Kidney tubule cell (primary cell): Measurements from ENCODE around the gene TMEM167B.
"Not testable (repeated sequence)": the region's sequence is repeated elsewhere in the genome, so short reads cannot be mapped to it uniquely, and the experiment has no call there.

ENCODE experiments used
- DNase-seq: peaks from one replicate; pipeline ENCODE4 v3.0.0-alpha.2; 2018; ENCODE audit warnings: low spot score

The TMEM167B gene

DNA sequence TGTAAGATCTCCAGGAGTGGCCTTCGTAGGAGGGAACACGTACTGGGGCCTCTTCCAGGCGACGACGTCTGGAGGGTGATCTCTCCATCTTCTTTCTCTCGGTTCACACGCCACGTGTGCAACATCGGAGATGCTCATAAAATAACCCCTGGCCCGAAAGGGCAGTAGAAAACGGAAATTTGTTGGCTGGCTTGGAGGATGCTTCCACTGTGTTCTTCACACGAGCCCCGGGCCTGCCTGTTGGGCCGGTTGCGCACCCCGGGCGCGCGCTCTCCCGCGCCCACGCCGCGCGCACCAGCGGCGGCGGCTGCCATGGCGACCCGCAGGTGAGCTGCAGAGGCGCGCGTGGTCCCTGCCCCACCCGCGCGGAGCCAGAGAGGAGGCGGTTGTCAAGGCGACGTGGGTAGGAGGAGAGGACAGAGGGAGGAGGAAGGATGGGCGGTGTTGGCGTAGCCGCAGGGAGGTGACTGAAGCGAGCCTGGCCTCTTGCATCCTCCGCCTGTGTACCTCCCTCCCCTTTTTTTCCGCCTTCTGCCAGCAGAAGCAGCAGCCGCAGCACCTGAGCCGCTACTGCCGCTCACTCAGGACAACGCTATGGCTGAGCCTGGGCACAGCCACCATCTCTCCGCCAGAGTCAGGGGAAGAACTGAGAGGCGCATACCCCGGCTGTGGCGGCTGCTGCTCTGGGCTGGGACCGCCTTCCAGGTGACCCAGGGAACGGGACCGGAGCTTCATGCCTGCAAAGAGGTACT, 23.2 kb downstream of the TMEM167B start, which contains the start of gene ELAPOR1:
ELAPOR1 (plus strand) TSS at position 526 of the 752 bp plus-strand sequence; CDS start at position 595, 69 bp downstream.
- peak; percentile 56 for DNase-seq

DNA sequence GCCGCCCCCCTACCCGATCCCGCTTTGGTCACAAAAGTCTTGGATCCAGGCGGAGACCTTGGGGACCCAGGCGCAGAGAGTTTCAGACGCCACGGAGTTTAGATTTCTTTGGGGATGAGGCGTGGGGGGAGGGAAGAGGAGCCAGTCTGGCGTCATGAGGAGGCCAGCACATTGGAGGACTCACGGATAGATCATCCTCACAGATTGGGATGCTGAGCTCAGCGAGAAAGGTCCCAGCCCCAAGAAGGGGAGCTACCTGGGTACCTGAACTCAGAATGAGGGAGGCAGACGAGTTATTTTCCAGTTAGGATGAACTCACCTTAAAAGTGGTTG, 23.7 kb downstream of the TMEM167B start:
- no peak for DNase-seq

DNA sequence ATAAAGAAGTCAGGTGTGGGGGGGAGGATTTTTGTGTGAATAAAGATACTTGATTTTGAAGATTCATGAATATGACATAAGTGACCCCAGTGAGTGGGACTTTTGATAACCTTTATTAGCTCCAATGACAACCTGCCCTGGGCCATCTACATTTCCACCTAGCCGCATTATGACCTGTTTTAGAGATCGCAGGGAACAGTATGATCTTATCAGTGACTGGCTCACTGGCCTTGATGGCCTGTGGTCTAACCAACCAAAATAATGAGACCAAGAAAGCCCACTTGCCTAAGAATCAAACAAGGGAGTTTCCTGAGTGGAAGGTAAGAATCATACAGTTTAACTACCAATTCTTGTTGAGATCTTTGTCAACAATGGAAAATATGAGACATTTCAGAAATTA, 25.1 kb downstream of the TMEM167B start:
- DNase-seq, result no peak

DNA sequence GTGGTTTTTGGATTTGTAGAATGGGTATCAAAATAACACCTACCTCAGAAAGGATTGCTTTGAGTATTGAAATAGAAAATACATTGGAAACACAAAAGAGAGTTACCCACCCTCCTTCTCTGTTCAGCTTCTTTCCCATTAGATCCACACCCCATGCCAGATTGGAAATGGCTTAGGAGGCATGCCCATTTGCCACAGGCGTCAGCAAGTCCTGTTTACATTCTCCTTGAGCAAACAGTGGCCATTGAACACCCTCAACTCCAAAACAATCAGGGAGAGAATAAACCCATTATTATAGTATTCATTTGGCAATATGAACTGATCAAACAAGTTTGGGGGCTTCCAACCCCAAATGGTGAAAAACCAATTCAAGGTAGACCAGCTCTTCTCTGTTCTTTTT, 25.7 kb downstream of the TMEM167B start:
- DNase-seq, result no peak

DNA sequence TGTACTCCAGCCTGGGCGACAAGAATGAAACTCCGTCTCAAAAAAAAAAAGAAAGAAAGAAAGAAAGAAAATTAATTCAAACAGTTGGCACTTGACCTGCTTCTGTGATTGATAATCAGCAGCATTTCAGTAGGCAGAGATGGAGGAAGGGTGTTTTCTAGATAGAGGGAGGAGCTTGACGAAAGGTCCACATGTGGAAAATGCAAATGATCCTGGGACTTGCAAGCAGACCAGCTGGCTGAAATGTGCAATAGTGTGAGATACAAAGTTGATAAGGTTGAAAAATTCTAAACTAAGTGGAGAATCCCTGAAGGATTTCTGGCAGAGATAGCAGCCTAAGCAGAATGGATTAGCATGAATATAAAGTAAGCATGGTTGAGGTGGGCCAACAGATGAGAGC, 27.5 kb downstream of the TMEM167B start:
- DNase-seq, result no peak

DNA sequence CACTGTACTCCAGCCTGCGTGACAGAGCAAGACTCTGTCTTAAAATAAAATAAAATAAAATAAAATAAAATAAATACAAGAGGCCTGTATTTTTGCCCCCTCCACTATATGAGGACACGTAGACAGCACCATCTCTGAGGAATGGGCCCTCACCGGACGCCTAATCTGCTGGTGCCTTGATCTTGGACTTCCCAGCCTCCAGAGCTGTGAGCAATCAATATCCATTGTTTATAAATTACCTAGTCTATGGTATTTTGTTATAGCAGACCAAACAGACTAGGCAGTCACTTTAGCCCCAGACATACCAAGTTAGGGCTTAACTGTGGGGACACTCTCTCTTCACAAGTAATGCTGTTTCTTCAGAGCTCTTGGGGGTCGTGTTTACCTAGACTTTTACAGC, 29.8 kb downstream of the TMEM167B start:
- no peak for DNase-seq

DNA sequence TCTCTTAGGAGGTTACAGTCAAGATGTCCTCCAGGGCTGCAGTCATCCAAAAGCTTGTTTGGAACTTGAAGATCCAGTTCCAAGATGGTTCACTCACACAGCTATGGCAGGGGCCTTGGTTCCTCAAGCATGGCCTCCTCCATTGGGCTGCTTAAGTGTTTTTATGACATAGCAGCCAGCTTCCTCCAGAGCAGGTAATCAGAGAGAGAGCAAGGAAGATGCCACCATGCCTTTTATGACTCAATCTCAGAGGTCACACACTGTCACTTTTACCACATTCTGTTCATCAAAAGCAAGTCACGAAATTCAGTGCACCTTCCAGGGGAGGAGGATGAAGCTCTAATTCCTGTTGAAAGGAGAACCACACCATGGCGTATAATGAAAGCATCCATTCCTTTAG, 40.5 kb downstream of the TMEM167B start:
- DNase-seq, result no peak

DNA sequence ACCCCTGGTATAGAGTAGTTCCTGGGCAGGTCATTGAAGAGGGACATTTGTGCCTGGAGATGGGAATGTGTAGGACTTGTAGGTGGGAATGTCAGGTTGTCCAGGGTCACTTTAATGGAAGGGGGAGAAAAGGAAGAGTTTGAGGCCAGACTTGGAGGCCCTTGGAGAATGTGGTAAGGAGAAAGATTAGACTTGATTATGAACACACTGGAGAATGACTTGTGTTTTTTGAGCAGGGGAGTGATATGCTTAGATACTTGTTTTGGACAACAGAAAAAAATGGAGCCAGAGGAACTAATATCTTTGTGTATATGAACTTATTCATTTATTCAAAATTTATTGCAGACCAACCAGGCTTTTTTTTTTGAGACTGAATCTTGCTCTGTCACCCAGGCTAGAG, 41.2 kb downstream of the TMEM167B start:
- no peak for DNase-seq

DNA sequence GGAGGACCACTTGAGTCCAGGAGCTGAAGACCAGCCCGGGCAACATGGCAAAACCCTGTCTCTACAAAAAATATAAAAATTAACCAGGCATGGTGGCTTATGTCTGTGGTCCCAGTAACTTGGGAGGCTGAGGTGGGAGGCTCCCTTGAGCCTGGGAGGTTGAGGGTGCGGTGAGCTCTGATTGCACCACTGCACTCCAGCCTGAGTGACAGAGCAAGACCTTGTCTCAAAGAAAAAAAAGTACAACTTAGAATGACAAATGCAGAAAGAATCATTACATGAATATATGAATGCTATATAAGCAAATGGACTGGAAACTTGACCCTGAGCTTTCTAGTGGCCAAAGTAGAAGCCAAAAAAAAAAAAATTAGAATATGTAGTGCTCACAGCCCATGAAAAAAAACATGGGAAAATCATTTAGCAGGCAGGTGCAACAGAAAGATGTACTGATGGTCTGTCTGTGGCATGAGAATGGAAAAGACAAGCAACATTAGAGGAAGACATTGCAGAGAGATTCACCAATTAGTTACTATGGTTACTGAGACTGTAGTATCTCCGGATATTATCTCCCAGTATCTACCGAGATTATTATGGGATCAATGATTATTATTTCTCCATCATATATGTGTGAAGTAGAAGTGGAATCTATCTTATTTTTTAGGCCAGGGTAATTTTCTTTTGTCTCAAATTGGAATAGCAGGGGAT, 42.6 kb downstream of the TMEM167B start:
- DNase-seq, result peak; percentile 26

DNA sequence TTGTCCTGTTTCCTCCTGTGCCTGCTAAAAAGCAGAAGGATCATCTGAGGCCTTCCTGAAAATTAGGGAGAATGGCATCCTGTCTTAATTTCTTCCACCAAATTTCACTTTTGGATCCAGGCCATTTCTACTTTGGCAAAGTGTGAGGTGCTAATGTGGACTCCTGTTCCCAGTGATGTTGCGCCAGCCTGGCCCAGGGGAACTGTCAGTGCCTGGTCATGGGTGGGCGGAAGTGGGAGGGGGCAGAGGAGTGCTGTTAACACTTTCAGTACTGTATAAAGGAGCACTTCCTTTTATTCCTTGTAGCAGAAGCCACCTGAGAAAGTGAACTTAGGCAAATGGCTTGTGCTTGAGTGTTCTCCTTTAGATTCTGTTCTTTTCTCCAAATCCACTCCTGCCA, 43.3 kb downstream of the TMEM167B start:
- no peak for DNase-seq

DNA sequence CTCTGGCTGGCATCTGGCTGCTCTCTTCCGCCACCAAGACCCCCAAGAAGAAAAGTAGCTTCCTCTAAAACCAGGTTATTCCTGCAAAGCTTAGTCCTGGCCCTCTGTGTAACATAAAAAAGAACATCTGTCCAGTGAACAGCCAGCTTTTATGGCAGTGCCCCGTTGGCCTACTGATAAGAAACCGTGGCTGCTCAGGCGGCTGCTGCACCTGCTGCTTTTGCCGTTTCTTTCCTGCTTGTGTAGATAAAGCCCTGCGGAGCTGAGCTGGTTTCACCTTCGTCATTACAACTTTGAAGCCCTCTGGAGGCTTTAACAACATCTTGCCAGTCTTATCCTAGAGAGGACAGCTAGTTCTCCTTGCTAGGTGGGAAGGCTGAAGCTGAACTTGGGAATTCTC, 43.9 kb downstream of the TMEM167B start:
- DNase-seq, result no peak

DNA sequence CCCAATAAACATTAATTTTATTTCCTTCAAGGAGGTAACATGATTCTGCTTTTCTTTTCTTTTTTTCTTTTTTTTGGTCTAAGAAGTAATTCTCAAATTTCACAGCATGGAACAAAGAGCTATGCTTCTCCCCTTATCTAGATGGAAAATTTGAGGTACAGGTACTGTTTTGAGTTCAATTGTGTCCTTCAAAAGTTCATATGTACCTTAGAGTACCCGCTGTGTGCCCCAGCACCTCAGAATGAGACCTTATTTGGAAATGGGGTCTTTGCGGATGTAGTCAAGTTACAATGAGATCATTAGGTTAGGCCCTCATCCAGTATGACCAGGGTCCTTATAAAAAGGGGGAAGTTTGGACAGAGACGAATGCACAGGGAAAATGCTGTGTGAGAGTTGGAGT, 45.4 kb downstream of the TMEM167B start:
- DNase-seq, result no peak

DNA sequence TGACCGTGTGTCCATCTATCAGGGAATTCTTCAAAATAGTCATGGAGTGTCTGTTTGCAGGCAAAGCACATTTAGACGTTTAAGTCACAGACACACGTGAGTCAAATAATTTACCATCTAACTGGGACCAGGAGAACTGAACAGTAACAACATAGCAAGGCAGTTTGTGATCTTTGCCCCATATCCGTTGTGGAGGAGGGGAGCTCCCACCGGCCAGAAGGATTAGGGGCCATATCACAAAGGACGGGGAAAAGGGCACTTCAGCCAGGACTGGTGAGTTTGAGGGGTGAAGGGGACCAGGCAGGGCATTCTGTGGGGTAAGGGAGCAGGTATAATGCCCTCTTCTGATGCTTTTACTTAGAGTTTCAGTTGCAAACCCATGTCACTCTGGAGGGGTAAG, 46.2 kb downstream of the TMEM167B start:
- DNase-seq, result no peak

DNA sequence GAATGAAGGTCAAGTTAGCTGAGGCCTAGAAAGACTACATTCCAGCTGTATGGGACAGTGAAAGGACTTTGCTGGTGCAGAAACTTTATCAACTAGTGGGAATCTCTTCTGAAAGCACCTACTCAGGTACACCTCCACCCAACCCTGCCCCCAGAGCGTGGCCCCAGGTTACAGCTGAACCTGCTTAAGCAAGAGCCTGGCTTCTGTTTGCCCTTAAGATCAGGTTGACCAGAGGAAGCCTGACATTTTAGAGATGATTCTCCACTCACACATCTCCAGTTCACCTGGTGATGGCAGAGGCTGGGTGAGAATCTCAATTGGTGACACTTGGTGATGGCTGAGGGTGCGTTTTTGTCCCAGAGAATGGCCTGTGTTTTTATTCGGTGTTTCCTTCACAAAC, 47.4 kb downstream of the TMEM167B start:
- no peak for DNase-seq

DNA sequence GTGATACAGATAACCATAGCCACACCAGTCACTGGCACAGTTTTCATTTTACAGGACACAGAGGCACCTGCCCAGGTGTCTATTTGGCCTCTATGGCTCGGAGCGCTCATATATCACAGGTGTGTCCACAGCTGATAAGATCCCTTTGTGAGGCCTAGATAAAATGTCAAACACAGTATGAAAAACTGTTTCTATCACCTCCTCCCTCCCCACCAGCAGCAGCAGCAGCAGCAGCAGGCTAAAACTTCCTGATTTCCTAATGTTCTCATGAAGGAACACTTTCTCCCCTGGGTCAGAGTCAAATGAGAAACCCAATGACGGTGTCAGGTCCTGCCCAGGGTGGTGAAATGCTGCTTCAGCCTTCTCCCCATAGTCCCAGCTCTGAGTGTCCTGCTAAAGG, 47.8 kb downstream of the TMEM167B start:
- no peak for DNase-seq

DNA sequence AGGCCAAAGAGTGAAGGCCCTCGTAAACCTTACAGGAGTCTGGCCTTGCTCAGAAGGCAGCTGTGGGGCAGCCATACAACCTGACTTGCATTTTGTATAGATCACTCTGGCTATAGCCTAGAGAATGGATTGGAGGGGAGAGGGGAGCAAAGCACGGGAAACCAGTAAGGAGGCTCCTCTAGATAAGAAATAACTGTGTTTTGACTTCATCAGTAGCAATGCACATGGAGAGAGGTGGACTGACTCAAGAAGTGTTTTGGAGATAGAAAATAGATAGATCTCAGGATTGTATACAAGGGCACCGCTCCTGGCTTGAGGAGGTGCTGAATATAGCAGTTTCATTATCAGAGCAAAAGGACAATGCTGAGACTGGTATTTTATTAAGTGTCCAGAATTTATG, 49.8 kb downstream of the TMEM167B start:
- no peak for DNase-seq

DNA sequence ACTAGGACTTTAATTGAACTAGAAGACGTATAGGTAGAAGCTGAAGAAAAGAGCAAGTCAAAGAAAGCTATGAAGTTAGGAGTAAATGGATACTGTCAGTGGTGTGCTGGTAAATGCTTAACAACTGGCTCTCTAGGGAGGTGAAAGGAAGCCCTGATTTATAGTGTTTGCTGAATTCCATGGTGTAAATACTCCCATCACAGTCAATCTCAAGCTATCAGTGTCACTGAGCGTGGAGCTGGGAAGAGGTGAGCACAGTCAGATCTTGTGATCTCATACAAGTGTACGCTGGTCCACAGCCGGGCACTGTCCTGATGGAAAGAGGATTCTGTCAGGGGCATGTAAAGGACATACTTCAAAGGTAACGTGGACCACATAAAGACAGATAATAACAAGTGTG, 51.7 kb downstream of the TMEM167B start:
- DNase-seq, result no peak

DNA sequence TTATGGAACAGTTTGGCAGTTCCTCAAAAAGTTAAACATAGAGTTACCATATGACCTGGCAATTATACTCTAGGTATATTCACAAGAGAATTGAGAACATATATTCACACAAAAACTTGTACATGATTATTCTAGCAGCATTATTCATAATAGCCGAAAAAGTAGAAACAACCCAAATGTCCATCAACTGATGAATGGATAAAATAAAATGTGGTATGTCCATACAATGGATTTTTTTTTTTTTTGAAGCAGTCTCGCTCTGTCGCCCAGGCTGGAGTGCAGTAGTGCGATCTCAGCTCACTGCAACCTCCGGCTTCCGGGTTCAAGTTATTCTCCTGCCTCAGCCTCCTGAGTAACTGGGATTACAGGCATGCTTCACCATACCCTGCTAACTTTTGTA, 52.2 kb downstream of the TMEM167B start:
- DNase-seq, result not testable (repeated sequence)
